IPS DF 4.7 (cell line): ENCODE data around the gene CCDC180.
"Not testable (repeated sequence)": the region's sequence is repeated elsewhere in the genome, so short reads cannot be mapped to it uniquely, and the experiment has no call there.

Experiments used
- DNase-seq: peaks from one replicate; pipeline ENCODE4 v3.0.0-alpha.2; 2013; ENCODE audit warnings: low spot score; ENCODE audit errors: extremely low read depth

CCDC180 gene

DNA sequence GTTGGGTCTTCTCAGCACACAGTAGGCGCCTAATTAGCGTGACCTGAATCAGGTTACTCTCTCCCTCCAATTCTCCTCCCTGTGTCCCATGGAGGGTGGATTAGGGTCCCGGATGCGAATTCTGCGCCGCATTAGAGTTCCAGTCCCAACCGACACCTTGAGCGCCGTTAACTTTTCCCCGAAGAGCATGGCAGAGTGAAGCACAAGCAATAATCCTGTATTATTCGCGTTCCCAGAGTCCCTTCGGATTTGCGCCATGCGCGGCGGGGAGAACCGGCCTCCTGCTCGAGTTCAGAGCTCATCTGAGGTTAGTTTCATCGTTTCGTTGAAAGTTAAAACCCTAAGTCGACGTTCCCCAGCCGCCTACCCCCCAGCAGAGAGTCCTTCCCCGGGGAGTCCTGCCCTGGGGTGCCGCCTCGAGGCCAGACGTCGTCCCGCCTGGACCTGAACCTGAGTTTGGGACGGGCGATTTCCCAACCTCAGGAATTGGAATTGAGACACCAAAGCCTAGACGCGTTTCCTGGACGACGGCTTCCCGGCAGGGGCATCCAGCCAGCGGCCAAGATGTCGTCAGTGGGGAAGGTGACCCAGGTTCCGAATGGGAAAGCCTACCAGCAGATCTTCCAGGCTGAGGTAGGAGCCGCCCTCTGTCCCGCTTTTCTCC lies at the start of gene CCDC180:
TSS of gene CCDC180 (plus strand) at position 160 of the 664 bp plus-strand sequence. CDS start at position 565, 405 bp downstream.
- no peak for DNase-seq

GRCh38 chr9:97259834-97260514 lies 47.5 kb upstream of the CCDC180 start:
- DNase-seq, result not testable (repeated sequence)

- DNase-seq, result no peak
Observed at GRCh38 chr9:97271292-97271691, 36.2 kb upstream of the CCDC180 start.

DNA sequence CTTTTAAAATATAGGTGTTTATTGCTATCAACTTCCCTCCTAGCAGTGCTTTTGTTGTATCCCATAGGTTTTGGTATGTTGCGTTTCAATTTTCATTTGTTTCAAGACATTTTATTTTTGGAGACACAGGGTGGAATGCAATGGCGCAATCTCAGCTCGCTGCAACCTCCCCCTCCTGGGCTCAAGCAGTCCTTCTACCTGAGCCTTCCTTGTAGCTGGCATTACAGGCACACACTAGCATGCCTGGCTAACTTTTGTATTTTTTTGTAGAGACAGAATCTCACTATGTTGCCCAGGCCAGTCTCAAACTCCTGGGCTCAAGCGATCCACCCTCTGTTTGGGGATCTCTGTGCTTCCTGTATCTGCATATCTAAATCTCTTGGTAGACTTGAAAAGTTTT lies 35.4 kb upstream of the CCDC180 start:
- no peak for DNase-seq

DNA sequence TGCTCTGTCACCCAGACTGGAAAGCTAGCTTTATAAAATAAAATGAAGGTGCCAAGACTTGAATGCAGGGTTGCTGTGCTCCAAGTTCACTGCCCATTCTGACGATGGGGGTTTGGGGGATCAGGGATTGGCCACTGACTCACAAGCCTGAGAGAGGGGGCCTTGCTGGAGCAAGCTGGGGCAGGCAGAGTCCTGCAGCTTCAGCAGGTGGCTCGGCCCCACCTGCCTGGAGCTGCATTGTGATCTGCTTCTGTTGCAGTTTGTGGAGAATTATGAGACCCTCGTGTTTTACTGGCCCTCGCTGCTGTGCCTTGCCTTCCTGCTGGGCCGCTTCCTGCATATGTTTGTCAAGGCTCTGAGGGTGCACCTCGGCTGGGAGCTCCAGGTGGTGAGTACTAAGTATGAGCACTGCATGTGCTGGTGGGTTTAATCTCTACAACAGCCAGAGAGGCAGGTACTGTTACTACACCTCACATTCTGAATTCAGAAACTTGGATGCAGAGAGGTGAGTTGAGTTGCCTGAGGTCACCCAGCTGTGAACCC lies 31.1 kb upstream of the CCDC180 start:
- no peak for DNase-seq

DNA sequence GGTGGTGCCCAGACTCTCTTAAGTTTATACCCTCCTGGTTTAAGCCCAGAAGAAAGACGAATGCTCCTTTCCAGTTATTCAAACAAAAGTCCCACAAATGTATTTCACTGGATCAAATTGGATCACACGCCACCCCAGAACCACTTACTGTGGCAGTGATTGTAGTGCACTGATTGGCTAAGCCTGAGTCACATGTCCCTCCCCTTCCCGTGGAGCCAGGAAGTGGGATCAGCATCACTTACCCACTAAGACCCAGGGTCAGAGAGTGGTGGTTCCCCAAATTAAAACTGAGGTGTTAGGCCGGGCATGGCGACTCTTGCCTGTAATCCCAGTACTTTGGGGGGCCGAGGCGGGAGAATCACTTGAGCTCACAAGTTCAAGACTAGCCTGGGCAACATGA lies 29.5 kb upstream of the CCDC180 start:
- no peak for DNase-seq

DNA sequence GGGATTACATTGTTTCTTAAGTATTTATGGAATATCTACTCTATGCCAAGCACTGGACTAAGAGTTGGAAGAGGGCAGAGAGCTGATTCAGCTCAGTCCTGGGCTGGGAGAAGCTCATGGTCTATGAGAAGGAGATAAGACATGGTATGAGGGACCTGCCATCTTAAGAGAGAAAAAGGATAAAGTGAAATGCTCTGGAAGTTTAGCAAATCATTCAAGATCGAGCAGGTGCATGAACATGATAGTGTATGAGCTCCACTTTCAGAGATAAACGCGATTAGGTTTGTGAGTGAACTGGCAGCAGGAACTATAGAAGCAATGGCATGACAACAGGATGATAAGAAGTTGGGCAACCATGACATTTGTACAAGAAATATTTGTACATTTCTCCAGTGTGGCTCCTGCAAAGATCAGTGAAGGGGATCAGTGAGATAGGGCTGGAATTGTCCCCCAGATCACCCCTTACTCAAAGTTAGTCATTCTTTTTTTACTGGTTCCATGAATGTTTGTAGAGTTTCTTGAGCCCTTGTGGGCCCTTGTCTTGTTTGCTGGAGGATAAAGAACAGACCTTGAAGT lies 26.6 kb upstream of the CCDC180 start:
- no peak for DNase-seq

DNA sequence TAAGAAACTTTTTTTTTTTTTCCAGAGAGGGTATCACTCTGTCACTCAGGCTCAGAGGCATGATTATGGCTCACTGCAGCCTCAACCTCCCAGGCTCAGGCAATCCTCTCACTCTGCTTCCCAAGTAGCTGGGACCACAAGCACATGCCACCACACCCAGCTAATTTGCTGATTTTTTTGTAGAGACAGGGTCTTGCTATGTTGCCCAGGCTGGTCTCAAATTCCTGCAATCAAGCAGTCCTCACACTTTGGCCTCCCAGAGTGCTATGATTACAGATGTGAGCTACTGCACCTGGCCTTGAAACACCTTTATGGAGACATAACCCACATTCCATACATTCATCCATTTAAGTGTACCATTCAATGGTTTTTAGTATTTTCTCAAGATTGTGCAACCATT lies 23.7 kb upstream of the CCDC180 start:
- DNase-seq, result no peak

GRCh38 chr9:97284798-97285197 lies 22.7 kb upstream of the CCDC180 start:
- no peak for DNase-seq

DNA sequence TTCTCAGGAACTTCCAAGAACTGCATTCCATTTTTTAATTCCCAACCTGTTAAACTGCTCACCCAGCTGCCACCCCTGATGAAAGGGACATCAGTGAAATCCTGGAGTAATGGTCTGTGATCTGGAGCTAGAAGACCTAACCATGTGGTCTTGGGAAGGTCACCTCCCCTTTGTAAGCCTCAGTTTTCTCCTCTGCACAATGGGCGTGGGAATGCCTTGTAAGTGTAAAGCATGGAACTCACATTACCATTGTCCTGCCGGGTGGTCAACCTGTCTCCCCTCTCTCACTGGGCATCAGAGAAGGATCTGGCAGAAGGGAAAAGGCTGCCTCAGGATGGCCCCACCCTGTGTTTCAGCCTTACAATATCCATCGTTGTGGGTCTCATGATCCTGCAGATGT lies 15.3 kb upstream of the CCDC180 start:
- DNase-seq, result no peak

GRCh38 chr9:97293207-97293721 lies 14.2 kb upstream of the CCDC180 start:
- DNase-seq, result no peak

- DNase-seq, result no peak
Observed at GRCh38 chr9:97293818-97294217, 13.6 kb upstream of the CCDC180 start.

DNA sequence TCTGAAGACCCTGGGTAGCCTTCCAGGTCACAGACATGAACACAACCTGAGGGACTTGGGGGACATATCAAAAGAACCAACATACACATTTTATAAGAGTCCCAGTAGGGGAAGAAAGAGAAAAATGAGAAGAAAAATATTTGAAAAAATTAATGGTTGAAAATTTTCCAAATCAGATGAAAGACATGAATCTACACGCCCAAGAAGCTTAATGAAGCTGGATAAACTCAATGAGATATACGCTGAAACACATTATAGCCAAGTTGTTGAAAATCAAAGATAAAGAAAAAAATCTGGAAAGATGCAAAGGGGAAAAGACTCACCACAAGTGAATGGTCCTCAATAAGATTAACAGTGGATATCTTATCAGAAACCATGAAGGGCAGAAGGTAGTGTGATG lies 9.6 kb upstream of the CCDC180 start:
- no peak for DNase-seq

DNA sequence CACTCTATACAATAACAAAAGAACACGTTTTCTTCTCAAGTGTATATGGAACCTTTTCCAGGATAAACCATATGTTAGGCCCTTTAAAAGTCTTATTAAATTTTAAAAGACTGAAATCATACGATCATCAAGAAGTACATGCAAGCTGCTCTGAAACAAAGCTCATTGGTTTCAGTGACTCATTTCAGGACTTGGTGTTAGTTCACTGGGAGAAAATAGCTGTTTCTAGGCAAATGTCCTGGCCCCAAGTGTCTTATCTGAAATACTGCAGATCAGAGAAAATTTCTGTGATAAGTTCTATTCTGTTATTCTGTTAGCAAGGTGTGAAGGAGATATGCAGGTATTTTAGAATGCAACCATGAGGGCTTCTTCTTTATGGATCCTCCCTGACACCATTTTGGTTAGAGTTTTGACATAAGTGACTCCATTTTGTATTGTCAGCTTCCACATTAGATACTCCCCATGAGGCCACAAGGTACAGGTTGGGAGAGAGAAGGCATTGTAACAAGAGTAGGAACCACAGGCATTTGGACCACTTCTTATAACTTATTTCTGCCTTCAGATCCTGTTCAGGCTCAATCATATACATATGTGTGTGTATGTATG lies 7.5 kb upstream of the CCDC180 start:
- DNase-seq, result no peak

GRCh38 chr9:97300586-97300985 lies 6.9 kb upstream of the CCDC180 start:
- DNase-seq, result no peak

DNA sequence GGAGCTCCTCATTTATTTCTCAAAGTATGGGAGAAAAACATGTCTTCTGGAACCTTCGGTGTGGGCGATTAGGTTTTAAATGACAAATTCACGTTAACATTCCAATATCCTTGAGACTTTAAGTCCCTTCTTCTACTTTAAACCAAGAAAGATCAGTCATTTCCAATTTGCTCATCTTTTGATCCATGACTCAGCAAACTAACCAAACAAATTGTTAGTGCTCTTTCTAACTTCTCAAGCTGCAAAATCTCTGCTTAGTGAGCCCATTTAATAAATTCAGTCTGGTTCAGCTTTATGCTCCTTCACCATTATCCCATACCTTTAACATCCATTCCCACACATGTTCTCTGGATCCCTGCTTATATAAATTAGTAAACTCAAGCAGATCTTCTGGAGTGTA lies 5.5 kb upstream of the CCDC180 start:
- DNase-seq, result no peak

- no peak for DNase-seq
Observed at GRCh38 chr9:97304586-97304985, 2.9 kb upstream of the CCDC180 start.

- no peak for DNase-seq
Observed at GRCh38 chr9:97305501-97306298, 1.8 kb upstream of the CCDC180 start.

DNA sequence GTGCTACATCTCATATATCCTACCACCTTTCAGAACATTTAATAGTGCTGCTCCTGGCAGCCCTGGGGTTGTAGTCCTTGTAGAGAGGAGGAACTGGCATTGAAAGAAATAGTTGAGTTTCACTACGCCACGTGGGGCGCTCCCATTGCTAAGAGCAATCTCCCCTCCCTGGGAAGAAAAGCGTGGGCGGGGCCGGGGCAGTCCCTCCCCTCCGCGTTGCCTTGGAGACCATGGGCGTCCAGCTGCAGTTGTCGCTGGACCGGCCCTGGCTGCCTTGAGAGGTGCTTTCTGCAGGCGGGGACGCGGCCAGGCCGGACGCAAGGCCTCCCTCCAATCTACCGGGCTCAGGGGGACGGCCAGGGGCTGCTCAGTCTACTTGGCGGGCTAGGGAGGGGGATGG lies 368 bp upstream of the CCDC180 start:
- DNase-seq, result peak; percentile 60

GRCh38 chr9:97309260-97309659 lies 1.8 kb downstream of the CCDC180 start:
- no peak for DNase-seq

DNA sequence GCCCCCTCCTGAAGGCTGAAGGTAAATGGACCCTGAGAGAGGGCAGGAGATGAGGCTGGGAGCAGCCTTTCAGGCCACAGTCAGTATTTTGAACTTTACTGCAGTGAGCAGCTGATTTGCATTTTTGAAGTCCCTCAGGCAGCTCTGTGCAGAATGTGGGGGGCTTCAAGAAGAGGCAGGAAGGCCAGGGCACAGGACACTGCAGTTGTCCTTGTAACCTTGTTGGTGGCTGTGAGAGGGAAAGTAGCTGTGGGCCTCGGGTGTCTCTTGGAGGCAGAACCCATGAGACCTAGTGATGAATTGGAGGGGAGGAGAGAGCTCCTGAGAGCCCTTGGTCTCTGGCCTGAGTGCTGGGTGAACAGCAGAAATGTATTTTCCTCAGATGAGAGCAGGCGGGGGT lies 2.6 kb downstream of the CCDC180 start:
- no peak for DNase-seq
